GM12875 (cell line): ENCODE measurements around the gene TSEN2.
"Not testable (repeated sequence)": the region's sequence is repeated elsewhere in the genome, so short reads cannot be mapped to it uniquely, and the experiment has no call there.

Experiments used
- H3K4me3 ChIP-seq: one replicate; pipeline ENCODE4 v1.5.1; 2011; ENCODE audit warnings: low read depth, low read length, control low read depth
- TF ChIP-seq, protein P1 (sequence below): IDR thresholded peaks from 2 replicates; pipeline ENCODE4 v1.5.1; 2011; ENCODE audit warnings: low read depth, mild to moderate bottlenecking, control low read depth, inconsistent platforms, low read length, moderate library complexity, borderline replicate concordance; ENCODE audit not compliant: insufficient read depth

The TSEN2 gene

DNA sequence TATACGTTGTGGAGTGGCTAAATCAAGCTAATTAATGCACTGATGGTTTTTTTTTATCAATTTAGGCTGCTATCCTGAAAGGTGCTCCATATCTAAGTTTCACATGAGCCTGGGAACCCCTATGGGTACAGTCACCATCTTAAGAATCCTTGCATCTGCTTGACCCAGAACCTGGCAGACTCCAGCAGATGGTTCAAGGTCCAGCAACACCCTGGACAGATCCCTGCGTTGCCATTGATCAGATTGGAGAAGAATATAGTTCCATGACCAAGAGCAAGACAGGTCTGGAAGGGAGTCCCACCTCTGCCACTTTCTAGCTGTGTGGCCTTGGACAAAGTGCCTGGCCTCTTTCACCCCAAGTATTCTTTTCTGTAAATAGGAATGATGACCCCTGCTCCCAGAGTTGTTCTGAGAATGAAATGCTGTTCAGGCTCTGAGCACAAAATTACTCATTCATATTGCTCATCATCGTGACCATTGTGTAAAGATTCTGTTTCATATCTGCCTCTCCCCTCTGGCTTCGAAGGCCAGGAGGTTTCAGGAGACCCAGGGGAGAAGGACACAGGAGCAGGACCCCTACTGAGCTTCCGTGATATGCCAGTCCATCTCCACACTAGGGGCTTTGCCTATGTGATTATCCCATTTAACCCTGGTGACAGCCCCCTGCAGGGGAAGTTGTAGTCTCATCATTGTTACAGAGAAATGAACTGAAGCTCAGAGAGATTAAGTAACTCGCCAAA lies 30.0 kb upstream of the TSEN2 start:
- no peak overlapping the region for H3K4me3 ChIP-seq
- TF ChIP-seq, protein P1, sequence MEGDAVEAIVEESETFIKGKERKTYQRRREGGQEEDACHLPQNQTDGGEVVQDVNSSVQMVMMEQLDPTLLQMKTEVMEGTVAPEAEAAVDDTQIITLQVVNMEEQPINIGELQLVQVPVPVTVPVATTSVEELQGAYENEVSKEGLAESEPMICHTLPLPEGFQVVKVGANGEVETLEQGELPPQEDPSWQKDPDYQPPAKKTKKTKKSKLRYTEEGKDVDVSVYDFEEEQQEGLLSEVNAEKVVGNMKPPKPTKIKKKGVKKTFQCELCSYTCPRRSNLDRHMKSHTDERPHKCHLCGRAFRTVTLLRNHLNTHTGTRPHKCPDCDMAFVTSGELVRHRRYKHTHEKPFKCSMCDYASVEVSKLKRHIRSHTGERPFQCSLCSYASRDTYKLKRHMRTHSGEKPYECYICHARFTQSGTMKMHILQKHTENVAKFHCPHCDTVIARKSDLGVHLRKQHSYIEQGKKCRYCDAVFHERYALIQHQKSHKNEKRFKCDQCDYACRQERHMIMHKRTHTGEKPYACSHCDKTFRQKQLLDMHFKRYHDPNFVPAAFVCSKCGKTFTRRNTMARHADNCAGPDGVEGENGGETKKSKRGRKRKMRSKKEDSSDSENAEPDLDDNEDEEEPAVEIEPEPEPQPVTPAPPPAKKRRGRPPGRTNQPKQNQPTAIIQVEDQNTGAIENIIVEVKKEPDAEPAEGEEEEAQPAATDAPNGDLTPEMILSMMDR: no peak

DNA sequence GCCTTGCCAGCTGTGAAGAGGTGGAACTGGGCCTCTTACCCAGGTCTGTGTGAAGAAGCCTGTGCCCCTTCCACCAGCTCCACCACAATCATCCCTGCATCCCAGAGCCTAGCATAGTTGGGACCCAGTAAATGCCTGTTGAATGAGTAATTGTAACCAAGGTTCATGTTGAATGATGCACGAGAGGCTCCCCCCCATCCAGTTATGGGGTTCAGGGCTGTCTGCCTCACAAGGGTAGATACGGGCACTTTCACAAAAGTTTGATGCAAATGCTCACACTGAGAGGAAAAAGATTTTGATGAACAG lies 29.5 kb upstream of the TSEN2 start:
- no peak overlapping the region for H3K4me3 ChIP-seq
- TF ChIP-seq, protein P1: no peak

DNA sequence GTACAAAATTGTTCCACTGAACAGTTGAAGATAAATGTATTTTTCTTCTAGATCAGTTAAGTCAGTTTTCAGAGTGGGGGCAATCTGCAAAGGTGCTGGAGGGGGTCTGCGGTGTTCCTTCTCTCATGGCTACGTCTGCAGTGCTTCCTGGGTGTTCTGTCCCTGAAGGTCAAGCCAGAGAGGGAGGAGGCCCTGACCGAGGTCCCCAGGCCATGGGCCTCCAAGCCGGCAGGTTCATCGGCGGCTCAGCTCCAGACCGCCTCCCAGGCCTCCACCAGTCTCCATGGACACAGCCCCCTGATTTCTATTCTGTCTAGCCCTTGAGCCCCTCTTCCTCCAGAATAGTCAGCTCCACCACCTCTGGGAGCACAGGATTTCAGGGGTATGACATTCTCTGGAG lies 28.5 kb upstream of the TSEN2 start:
- H3K4me3 ChIP-seq: no peak overlapping the region
- TF ChIP-seq, protein P1: no peak

DNA sequence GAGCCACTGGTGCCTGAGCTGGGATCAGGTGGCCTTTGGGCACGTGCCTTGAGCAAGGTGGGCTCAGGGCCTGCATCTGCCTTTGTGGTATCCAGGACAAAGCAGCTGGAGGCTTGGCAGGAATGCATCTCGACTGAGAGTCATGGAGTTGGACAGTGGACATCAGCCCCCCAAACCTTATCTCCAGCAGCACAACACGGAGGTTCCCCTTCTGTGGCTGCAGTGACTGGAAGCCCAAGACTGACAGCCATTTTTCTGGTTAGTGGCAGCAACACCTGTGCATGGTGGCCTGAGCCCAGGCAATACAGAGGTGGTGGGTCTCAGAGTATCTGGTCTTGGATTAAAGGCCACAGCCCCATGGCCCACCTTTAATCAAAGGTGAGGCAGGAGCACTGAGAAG lies 27.8 kb upstream of the TSEN2 start:
- no peak overlapping the region for H3K4me3 ChIP-seq
- TF ChIP-seq, protein P1: no peak

DNA sequence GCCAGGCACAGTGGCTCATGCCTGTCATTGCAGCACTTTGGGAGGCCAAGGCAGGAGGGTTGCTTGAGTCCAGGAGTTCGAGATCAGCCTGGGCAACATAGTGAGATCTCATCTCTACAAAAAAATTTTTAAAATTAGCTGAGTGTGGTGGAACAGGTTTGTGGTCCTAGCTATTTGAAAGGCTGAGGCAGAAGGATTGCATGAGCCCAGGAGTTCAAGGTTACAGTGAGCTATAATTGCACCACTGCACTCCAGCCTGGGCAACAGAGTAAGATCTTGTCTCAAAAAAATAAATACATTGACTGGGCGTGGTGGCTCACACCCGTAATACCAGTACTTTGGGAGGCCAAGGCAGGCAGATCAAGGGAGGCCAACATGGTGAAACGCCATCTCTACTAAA lies 26.9 kb upstream of the TSEN2 start:
- H3K4me3 ChIP-seq: not testable (repeated sequence)

DNA sequence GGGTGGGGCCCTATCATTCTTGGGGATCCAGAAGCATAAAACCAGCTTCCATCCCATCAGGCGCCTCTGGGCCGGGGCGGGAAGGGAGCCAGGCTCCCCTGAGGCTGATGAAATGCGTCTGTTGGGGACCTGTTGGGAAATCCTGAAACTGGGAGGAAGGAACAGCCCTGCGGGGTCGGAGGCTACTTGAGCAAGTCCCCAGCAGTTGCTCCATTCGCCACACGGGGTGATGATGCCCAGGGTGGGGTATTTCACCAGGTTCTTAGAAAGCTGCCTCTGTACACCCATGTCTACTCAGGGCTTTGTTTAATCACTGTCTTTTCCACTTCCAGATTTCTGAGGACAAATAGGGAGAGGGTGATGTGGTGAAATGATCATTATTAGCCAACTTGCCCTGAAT lies 25.4 kb upstream of the TSEN2 start:
- TF ChIP-seq, protein P1: no peak
- no peak overlapping the region for H3K4me3 ChIP-seq

DNA sequence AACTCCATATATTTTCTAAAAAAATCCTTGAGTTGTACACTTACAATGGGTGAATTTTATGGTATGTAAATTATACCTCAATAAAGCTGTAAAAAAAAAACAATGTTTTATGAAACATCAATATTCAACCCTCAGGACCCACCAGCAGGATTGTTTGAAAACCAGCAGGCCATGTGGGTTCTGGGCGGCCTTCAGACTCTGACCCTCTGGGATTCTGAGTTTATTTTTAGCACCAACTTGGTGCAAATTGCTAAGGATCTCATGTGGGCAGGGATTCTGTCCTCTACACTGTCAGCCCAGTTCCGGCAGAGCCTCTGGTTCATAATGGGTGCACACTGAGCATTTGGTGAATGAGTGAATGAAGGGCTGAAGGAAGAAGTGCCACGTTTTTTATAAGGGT lies 24.2 kb upstream of the TSEN2 start:
- H3K4me3 ChIP-seq: no peak overlapping the region
- TF ChIP-seq, protein P1: no peak
